ENCODE results near the gene PLEKHG2.

Gene PLEKHG2

DNA sequence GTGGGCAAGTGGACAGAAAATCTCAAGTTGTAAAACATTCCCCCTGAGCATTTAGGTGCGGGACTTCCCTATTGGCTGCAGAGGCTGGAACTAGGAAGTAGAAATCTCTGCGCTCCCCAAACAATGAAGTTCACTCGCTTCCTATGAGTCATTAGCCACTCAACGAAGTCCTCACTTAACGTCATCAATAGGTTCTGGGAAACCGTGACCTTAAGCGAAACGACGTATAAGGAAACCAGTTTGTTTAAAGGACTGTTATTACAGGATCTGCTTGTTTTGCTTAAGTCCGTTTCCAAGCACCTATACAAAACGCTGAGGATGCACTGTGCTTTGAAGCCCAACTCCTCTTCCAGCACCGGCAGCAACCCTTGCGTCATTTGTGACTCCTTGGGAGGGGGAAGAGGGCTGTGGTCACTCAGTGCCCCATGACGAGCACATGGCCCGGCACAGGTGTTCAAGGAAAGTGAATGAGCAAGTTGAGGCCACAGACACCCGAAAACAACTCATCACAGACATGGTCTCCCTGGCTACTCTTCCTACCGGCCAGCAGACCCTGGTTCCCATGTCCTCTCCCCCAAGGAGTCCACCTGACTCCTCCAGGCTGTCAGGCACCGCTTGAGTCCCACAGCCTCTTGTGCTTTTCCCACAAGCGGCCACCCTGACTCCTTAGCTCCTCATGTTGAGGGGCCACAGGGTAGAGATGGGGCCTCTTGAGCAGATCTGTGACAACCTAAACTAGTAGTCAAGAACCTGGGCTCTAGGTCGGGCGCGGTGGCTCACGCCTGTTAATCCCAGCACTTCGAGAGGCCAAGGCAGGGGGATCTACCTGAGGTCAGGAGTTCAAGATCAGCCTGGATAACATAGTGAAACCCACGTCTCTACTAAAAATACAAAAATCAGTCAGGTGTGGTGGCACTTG is 18.5 kb downstream of the PLEKHG2 start:
- TF ChIP-seq CREB1 (IDR thresholded peaks at IDR 0.05; ENCODE audit: low read depth) (peak; percentile 82; the same call in 1 of the 2 replicates), ZBTB7A (IDR thresholded peaks at IDR 0.05; ENCODE audit: low read depth) (no peak)
- TF ChIP-seq, protein P1, sequence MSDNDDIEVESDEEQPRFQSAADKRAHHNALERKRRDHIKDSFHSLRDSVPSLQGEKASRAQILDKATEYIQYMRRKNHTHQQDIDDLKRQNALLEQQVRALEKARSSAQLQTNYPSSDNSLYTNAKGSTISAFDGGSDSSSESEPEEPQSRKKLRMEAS (IDR thresholded peaks at IDR 0.05): peak; percentile 77

DNA sequence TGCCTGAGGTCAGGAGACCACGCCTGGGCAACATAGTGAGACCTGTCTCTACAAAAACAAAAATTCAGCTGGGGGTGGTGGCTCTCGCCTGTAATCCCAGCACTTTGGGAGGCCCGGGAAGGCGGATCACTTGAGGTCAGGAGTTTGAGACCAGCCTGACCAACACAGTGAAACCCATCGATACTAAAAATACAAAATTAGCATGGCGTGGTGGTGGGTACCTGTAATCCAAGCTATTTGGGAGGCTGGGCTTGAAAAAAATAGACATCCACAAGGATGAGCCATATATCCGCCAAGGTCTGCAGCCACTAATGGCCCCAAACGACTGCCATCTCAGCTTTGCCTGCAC is 20.2 kb downstream of the PLEKHG2 start:
- TF ChIP-seq NFIC (IDR thresholded peaks at IDR 0.05) (no peak), FOXM1 (IDR thresholded peaks at IDR 0.05; ENCODE audit: borderline replicate concordance, low read depth) (no peak), EGR1 (IDR thresholded peaks at IDR 0.05) (no peak), YY1 (IDR thresholded peaks at IDR 0.05; ENCODE audit: low read depth) (no peak), EP300 (IDR thresholded peaks at IDR 0.05; ENCODE audit: borderline replicate concordance) (no peak), ZBTB7A (IDR thresholded peaks at IDR 0.05; ENCODE audit: low read depth) (no peak), CEBPB (IDR thresholded peaks at IDR 0.05) (no peak), TEAD4 (IDR thresholded peaks at IDR 0.05) (no peak), TAF1 (IDR thresholded peaks at IDR 0.05; ENCODE audit: low read depth) (no peak), TCF12 (IDR thresholded peaks at IDR 0.05; ENCODE audit: low read depth) (no peak), CREB1 (IDR thresholded peaks at IDR 0.05; ENCODE audit: low read depth) (no peak), RAD21 (IDR thresholded peaks at IDR 0.05; ENCODE audit: low read depth) (no peak)
- TF ChIP-seq, protein P1 (IDR thresholded peaks at IDR 0.05): no peak
- TF ChIP-seq, protein P2, sequence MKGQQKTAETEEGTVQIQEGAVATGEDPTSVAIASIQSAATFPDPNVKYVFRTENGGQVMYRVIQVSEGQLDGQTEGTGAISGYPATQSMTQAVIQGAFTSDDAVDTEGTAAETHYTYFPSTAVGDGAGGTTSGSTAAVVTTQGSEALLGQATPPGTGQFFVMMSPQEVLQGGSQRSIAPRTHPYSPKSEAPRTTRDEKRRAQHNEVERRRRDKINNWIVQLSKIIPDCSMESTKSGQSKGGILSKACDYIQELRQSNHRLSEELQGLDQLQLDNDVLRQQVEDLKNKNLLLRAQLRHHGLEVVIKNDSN (IDR thresholded peaks at IDR 0.05): no peak
- TF ChIP-seq, protein P3, sequence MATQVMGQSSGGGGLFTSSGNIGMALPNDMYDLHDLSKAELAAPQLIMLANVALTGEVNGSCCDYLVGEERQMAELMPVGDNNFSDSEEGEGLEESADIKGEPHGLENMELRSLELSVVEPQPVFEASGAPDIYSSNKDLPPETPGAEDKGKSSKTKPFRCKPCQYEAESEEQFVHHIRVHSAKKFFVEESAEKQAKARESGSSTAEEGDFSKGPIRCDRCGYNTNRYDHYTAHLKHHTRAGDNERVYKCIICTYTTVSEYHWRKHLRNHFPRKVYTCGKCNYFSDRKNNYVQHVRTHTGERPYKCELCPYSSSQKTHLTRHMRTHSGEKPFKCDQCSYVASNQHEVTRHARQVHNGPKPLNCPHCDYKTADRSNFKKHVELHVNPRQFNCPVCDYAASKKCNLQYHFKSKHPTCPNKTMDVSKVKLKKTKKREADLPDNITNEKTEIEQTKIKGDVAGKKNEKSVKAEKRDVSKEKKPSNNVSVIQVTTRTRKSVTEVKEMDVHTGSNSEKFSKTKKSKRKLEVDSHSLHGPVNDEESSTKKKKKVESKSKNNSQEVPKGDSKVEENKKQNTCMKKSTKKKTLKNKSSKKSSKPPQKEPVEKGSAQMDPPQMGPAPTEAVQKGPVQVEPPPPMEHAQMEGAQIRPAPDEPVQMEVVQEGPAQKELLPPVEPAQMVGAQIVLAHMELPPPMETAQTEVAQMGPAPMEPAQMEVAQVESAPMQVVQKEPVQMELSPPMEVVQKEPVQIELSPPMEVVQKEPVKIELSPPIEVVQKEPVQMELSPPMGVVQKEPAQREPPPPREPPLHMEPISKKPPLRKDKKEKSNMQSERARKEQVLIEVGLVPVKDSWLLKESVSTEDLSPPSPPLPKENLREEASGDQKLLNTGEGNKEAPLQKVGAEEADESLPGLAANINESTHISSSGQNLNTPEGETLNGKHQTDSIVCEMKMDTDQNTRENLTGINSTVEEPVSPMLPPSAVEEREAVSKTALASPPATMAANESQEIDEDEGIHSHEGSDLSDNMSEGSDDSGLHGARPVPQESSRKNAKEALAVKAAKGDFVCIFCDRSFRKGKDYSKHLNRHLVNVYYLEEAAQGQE (IDR thresholded peaks at IDR 0.05; ENCODE audit: low read depth): no peak

DNA sequence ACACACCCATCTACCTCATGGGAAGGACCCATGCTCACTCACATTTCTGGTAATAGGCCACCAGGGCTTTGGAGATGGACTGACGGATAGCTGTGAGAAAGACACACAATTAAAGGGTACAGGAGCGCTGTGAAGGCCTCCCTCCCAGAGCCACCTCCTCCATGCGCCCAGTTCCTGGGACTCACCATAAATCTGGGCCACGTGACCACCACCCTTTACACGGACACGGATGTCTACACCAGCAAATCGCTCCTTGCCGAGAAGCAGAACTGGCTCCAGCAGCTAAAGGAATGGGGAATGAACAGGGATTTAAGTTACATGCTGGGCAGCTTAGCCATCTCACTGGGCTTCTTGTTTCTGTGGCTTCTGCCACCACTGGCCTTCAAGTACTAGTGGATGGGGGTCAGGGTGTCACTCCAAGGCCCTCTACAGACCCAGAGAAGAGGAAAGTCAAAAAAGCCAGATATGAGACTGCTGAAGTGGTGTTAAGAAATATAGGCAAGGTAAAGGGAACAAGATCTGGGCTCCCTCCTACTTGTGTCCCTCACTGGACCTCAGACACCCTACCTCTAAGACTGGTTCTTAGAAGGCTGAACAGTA is 21.1 kb downstream of the PLEKHG2 start:
- TF ChIP-seq, protein P3 (IDR thresholded peaks at IDR 0.05; ENCODE audit: low read depth): no peak
- no peak for TF ChIP-seq TEAD4 (IDR thresholded peaks at IDR 0.05)
- no peak for TF ChIP-seq EGR1 (IDR thresholded peaks at IDR 0.05)
- TF ChIP-seq, protein P2 (IDR thresholded peaks at IDR 0.05): no peak
- TF ChIP-seq FOXM1 (IDR thresholded peaks at IDR 0.05; ENCODE audit: borderline replicate concordance, low read depth): no peak
- TF ChIP-seq CREB1 (IDR thresholded peaks at IDR 0.05; ENCODE audit: low read depth): no peak
- TF ChIP-seq CEBPB (IDR thresholded peaks at IDR 0.05): no peak
- no peak for TF ChIP-seq YY1 (IDR thresholded peaks at IDR 0.05; ENCODE audit: low read depth)
- TF ChIP-seq TAF1 (IDR thresholded peaks at IDR 0.05; ENCODE audit: low read depth): no peak
- no peak for TF ChIP-seq EP300 (IDR thresholded peaks at IDR 0.05; ENCODE audit: borderline replicate concordance)
- no peak for TF ChIP-seq ZBTB7A (IDR thresholded peaks at IDR 0.05; ENCODE audit: low read depth)
- TF ChIP-seq NFIC (IDR thresholded peaks at IDR 0.05): no peak
- TF ChIP-seq, protein P1 (IDR thresholded peaks at IDR 0.05): no peak
- no peak for TF ChIP-seq TCF12 (IDR thresholded peaks at IDR 0.05; ENCODE audit: low read depth)
- TF ChIP-seq RAD21 (IDR thresholded peaks at IDR 0.05; ENCODE audit: low read depth): no peak

DNA sequence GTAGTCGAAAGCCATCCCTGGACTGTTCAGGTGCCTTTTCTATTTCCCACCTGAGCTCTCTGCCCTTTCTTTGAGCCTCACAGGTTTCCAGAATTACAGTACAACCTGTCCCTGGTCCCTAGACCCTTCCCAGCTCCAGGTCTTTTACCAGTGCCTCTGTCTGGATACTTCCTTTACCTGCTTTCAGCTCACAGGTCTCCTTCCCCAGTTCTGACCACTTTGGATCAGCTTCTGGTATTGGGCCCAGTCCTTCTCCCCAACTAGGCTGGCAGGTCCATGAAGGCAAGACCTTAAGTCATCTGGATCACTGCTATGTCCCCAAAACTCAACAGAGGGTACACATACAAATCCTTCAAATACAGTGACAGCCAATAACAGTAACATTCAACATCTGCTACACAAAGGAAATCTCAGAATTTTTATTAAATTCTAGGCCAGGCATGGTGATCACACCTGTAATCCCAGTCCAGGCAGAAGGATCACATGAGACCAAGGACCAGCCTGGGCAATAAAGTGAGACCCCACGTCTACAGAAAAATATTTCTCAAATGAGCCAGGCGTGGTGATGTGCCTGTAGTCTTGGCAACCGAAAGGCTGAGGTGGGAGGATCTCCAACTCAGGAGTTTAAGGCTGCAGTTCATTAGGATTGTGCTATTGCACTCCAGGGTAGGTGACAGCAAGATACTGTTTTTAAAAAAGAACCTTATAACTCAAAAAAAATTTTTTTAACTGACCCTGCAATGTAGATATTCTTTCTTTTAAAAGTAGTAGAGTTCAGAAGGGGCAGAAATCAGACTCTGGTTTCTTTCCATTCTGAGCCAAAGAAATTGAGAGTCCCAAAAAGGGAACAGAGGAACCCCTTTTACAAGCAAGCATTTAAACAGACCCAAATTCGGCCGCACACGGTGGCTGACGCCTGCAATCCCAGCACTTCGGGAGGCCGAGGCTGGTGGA is 21.9 kb downstream of the PLEKHG2 start:
- TF ChIP-seq EP300 (IDR thresholded peaks at IDR 0.05; ENCODE audit: borderline replicate concordance) (no peak), TCF12 (IDR thresholded peaks at IDR 0.05; ENCODE audit: low read depth) (no peak), NFIC (IDR thresholded peaks at IDR 0.05) (no peak), EGR1 (IDR thresholded peaks at IDR 0.05) (no peak), TEAD4 (IDR thresholded peaks at IDR 0.05) (no peak), TAF1 (IDR thresholded peaks at IDR 0.05; ENCODE audit: low read depth) (no peak), CEBPB (IDR thresholded peaks at IDR 0.05) (no peak), RAD21 (IDR thresholded peaks at IDR 0.05; ENCODE audit: low read depth) (no peak), CREB1 (IDR thresholded peaks at IDR 0.05; ENCODE audit: low read depth) (no peak), ZBTB7A (IDR thresholded peaks at IDR 0.05; ENCODE audit: low read depth) (no peak)
- TF ChIP-seq, protein P1 (IDR thresholded peaks at IDR 0.05): no peak
- TF ChIP-seq, protein P2 (IDR thresholded peaks at IDR 0.05): no peak
